HL-60/S4 treated with phorbol 12-myristate 13-acetate at 8.2 ng/mL for 4 days and 3 days (cell line): ENCODE measurements around the gene PIP5K1C.
"Not testable (repeated sequence)": the region's sequence is repeated elsewhere in the genome, so short reads cannot be mapped to it uniquely, and the experiment has no call there.

Experiments used
- in situ Hi-C: fragments of 300-500 bp; cut with MboI; formaldehyde crosslinking; loops from 2 replicates; pipeline ENCODE4 v1.15.0; 2022; ENCODE audit warnings: low sequenced_read_pairs

The PIP5K1C gene

DNA sequence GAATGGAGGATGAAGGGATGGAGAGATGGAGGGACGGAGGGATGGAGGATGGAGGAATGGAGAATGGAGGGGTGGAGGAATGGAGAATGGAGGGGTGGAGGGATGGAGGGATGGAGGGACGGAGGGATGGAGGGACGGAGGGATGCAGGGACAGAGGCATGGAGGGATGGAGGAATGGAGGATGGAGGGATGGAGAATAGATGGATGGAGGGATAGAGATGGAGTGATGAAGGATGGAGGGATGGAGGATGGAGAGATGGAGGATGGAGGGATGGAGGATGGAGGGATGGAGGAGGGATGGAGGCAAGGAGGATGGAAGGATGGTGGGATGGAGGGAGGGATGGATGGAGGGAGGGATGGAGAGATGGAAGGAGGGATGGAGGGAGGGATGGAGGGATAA lies 22.1 kb downstream of the PIP5K1C start:
- in situ Hi-C loops = no loop called here

- in situ Hi-C loops = no loop called here
Measured at GRCh38 chr19:3674784-3675543, 25.3 kb downstream of the PIP5K1C start.

- in situ Hi-C loops = no loop called here
Measured at GRCh38 chr19:3673506-3674439, 26.5 kb downstream of the PIP5K1C start.

- in situ Hi-C loops = no loop called here
Measured at GRCh38 chr19:3672993-3673392, 27.3 kb downstream of the PIP5K1C start.

- in situ Hi-C loops = no loop called here
Measured at GRCh38 chr19:3672575-3672948, 27.7 kb downstream of the PIP5K1C start.

DNA sequence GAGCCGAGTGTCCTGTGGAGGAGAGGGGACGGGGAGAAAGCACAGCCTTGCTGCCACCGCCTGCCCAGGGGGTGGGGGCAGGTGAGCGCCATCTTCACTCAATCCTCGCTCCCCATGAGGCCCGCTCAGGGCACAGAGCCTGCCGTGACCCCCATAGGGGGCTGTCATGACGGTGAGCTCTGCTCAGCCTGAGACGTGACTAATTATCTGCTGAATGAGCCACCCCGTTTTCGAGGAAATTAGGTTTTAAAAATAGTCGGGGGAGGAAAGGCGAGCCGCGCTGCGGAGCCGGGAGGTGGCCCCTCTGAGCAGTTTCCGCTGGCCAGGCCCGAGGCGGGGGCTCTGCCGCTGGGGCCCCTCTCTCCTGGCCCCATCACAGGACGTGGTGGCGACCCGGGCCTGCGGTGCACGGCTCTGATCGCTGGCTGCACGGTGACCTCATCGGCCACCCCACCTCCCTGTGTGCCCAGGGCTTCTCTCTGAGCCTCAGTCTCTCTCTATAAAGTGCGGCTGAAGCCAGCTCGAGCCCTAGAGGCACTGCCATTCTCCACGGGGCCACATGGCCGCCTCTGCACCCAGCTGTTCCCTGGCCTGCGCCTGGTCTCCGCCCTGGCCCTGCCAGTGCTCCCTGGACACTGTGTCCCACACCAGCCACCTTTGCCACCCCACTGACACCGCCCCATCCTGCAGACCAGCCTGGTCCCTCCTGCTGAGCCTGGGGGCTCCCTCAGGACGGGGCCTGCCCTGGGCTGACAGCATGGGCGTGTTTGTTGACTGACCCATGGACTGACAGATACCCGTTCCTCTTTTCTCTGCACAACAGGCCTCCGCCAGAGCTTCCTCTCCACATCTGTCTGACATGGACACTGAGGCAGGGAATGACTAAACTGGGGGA lies 28.3 kb downstream of the PIP5K1C start:
- in situ Hi-C loops = no loop called here

DNA sequence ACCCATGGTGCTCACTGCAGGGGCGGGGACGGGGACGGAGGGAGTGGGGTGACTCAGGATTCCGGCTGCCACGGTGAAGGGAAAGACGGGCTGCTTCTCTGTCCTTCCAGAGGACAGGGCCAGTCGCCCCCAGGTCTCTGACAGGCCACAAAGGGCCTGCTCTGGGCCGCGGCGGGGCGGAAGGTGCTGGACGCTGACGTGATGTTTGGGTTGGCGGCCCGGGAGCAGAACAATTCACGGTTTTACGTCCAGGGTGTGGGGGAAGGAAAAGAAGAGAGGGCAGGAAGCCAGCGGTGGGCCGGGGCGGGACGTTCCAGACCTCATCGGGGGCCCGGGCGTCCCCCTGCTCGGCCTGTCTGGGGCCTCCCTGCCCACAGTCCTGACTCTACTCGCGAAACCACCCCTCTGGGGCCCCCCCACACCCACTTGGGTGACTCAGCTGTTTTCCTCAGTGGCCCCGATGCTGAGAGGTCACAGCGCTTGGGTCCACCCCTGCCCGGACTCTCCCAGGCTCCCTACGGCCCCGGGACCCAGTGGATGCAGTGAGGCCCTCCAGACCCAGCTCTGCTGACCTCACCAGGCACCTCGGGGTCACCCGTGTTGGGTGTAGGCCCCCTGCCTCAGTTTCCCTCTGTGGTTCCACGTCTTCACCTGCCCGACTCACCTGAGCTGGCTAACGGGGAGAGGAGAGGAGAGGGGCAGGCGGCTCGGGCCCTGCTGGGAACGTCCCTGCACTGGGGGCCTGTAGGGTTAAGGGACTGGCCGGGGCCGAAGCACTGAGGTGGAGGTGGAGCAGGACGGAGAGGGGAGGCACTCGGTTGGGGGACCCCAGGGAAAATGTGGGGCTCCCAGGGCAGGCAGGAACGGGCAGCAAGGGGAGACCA lies 29.2 kb downstream of the PIP5K1C start:
- in situ Hi-C loops = no loop called here

GRCh38 chr19:3669947-3670795 lies 30.1 kb downstream of the PIP5K1C start:
- in situ Hi-C loops = no loop called here

- in situ Hi-C loops = no loop called here
Measured at GRCh38 chr19:3669082-3669946, 31.0 kb downstream of the PIP5K1C start.

DNA sequence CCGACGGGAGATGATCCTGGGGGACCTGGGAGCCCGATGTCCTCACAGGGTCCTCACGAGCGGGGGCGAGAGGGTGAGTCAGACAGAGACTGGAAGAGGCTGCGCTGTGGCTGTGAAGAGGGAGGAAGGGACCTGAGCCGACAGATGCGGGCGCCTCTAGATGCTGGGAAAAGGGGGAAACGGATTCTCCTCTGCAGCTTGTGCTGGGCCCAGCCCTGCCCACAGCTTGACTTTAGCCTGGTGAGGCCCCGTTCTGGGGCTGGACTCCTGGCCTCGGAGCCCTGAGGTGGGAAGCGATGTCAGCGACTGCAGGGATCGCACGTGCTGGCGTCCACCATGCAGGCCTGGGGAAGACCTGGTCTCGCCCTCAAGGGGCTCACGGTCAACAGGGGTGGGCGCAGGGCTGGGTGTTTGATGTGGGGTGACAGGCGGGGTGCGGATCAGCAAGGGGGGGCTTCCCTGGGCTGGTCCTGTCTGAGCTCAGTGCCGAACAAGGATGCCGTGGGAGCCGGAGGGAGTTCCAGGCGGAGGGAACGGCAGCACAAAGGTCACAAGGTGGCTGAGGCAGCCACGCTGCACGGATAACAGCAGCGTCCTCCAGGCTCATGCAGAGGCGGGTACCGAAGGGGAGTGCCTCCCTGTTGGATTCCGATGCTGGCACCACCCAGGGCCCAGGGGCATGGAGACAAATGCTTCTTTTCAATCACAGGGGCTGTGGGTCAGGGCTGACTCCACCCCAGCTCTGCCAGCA lies 31.8 kb downstream of the PIP5K1C start:
- in situ Hi-C loops = no loop called here

DNA sequence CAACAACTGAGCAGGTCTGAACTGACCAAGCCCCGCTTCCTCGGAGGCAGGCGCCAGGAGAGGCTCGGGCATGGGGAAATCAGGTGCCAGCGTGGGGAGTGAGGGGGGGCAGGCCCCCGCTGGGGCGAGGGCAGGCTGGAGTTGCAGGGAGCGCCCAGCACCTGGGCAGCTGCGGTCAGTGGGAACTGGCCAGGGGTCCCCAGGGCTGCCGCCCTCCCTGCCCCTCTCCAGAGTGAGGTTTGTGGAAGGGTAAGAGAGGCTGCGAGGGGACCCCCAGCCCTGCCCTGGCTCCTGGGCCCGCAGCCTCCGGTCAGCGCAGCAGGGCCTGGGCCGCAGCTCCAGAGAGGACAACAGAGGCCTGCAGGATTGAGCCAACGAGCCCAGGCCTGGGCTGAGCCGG lies 32.5 kb downstream of the PIP5K1C start:
- in situ Hi-C loops = no loop called here

- in situ Hi-C loops = no loop called here
Measured at GRCh38 chr19:3667037-3667638, 33.1 kb downstream of the PIP5K1C start.

GRCh38 chr19:3666545-3666856 lies 33.8 kb downstream of the PIP5K1C start:
- in situ Hi-C loops = not testable (repeated sequence)

GRCh38 chr19:3665681-3666544 lies 34.4 kb downstream of the PIP5K1C start:
- in situ Hi-C loops = no loop called here

DNA sequence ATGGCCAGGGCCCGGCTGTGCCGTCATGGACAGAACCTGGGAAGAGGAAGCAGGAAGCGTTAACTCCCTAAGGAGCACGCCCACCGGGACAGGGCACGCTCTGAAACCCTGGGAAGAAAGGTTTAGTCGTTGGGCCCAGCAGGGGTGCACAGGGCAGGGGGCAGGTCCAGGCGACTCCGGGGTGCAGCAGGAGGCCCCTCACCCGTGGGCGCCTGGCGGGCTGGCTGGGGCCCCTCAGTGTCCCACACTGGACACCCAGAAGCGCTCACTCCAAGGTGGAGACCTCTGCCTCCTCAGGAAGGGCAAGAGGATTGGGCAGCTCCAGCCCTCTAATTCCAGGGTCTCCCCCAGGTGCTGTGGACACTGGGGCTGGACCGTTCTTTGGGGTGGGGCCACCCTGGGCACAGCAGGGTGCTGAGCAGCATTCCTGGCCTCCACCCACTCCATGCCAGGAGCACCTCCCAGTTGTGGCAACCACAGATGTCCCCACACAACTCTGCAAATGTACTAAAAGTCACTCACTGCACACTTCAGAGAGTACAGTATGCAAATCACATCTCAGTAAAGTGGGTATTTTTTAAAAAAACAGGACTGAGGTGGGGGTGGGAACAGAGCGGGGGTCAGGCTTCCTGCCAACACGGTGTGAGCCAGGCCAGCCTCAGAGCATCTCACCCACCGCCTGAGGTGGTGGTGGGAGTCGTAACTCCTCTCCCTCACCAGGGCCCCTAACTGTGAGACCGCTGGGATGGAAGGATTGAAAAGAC lies 35.2 kb downstream of the PIP5K1C start:
- in situ Hi-C loops = no loop called here

GRCh38 chr19:3663838-3664237 lies 36.4 kb downstream of the PIP5K1C start:
- in situ Hi-C loops = no loop called here
